ENCODE data around the gene SCN4B. TPM values are rescaled to one million over a fixed set of nuclear protein-coding genes. Genes with fewer than 3 reads are reported as not detected.

Gene SCN4B
- total RNA-seq, 4 donors from 2014 or later: 3.7 to 8.4 (median 4.4) TPM

DNA sequence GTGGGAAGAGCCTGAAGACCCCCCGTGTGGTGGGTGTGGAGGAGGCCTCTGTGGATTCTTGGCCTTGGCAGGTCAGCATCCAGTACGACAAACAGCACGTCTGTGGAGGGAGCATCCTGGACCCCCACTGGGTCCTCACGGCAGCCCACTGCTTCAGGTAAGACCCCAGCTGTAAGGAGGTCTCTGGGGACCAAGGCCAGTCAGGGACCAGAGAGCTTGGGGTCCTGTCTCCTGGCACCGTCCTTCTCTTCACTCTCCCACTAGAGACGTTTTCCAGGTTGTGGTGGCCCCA lies 40.9 kb downstream of the SCN4B start:
- Histone ChIP-seq H3K4me1 (peaks cover 0 to 12% (median 4%) of the 10 kb centered on the region in 4 donors), H3K27ac (replicated peaks in 1 of 4) (no peak overlapping the region), H3K4me3 (no peak overlapping the region), H3K36me3 (no peaks in the 10 kb centered on the region), H3K27me3 (peaks cover 0 to 6% (median 0%) of the 10 kb centered on the region in 4 donors), H3K9me3 (no peaks in the 10 kb centered on the region)
- intact Hi-C loops (cut with DNase I): no loop called here
- WGBS: 87% methylated on average over 5 of the region's 6 CpGs
- DNase-seq (ENCODE audit: extremely low spot score): no peak
- TF ChIP-seq POLR2A (IDR thresholded peaks at IDR 0.05; ENCODE audit: low read depth) (no peak), POLR2AphosphoS5 (IDR thresholded peaks at IDR 0.05) (no peak), EP300 (IDR thresholded peaks at IDR 0.05) (no peak)

DNA sequence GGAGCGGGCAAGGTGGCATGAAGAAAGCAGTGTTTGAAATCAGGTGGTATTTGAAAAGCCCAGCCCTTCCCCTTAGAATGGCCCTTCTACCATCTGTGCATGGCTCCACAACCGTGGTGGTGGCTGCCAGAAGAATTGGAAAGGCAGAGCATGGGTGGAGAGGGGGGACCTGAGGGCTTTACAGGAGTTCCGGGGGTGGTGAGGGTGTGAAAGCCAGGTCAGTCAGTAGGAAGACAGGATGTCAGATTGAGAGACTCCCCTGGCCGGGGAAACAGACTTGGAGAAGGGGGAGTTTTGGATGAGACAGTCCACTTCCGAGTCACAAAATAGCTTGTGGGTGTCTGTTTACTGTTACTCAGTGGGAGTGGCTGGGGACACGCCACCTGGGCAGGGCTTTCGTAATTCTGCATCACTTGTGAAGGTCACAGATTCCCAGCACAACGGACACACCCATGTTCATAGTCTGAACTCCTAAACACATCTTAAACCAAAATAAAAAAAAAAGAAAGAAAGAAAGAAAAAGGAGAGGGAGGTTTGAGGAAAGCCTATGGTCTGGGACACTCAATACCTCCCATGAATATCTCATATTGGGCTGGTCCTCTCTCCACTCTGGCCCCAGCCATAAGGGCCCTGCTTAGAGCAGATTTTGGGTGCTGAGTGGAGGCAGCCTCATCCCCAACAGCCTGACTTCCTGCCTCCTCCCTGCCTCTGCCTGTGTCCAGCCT lies 41.4 kb downstream of the SCN4B start:
- no peak overlapping the region for H3K27ac ChIP-seq (replicated peaks in 1 of 4)
- H3K27me3 ChIP-seq: peaks cover 0 to 6% (median 0%) of the 10 kb centered on the region in 4 donors
- intact Hi-C loops (cut with DNase I): no loop called here
- TF ChIP-seq POLR2A (IDR thresholded peaks at IDR 0.05; ENCODE audit: low read depth) (no peak), EP300 (IDR thresholded peaks at IDR 0.05) (no peak), POLR2AphosphoS5 (IDR thresholded peaks at IDR 0.05) (no peak)
- TF ChIP-seq, protein P1, sequence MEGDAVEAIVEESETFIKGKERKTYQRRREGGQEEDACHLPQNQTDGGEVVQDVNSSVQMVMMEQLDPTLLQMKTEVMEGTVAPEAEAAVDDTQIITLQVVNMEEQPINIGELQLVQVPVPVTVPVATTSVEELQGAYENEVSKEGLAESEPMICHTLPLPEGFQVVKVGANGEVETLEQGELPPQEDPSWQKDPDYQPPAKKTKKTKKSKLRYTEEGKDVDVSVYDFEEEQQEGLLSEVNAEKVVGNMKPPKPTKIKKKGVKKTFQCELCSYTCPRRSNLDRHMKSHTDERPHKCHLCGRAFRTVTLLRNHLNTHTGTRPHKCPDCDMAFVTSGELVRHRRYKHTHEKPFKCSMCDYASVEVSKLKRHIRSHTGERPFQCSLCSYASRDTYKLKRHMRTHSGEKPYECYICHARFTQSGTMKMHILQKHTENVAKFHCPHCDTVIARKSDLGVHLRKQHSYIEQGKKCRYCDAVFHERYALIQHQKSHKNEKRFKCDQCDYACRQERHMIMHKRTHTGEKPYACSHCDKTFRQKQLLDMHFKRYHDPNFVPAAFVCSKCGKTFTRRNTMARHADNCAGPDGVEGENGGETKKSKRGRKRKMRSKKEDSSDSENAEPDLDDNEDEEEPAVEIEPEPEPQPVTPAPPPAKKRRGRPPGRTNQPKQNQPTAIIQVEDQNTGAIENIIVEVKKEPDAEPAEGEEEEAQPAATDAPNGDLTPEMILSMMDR (IDR thresholded peaks at IDR 0.05): no peak
- no peak for DNase-seq (ENCODE audit: extremely low spot score)
- H3K9me3 ChIP-seq: no peaks in the 10 kb centered on the region
- 65% methylated on average over 8 of the region's 8 CpGs for WGBS
- no peak overlapping the region for H3K4me3 ChIP-seq
- peaks cover 0 to 12% (median 4%) of the 10 kb centered on the region in 4 donors for H3K4me1 ChIP-seq
- H3K36me3 ChIP-seq: no peaks in the 10 kb centered on the region

DNA sequence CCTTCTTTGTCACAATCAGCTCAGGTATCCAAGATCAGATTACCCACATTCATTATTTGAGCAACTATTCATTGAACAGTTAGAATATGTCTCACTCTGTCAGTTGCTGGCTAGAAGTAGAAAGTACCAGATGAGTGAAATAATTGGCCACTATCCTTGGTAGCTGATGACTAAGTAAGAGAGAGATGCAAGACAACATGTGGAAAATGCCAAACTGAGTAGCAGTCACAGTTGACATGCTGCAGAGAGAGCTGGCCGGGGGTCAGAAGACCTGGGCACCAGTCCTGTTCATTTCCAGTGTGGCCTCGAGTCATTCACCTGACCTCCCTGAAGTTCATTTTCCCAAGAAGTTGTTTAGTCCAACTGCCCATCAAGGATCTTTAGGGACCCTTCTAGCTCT lies 43.4 kb downstream of the SCN4B start:
- Histone ChIP-seq H3K9me3 (no peaks in the 10 kb centered on the region), H3K4me3 (no peak overlapping the region), H3K4me1 (peaks cover 0 to 12% (median 4%) of the 10 kb centered on the region in 4 donors), H3K27me3 (peaks cover 0 to 6% (median 0%) of the 10 kb centered on the region in 4 donors), H3K27ac (replicated peaks in 1 of 4) (no peak overlapping the region), H3K36me3 (no peaks in the 10 kb centered on the region)
- no peak for DNase-seq (ENCODE audit: extremely low spot score)
- WGBS: 39% methylated on average over 2 of the region's 2 CpGs
- intact Hi-C loops (cut with DNase I): no loop called here
- peak in 1 of 2 donors; percentile 12 for TF ChIP-seq POLR2AphosphoS5 (IDR thresholded peaks at IDR 0.05)
- no peak for TF ChIP-seq POLR2A (IDR thresholded peaks at IDR 0.05; ENCODE audit: low read depth)

DNA sequence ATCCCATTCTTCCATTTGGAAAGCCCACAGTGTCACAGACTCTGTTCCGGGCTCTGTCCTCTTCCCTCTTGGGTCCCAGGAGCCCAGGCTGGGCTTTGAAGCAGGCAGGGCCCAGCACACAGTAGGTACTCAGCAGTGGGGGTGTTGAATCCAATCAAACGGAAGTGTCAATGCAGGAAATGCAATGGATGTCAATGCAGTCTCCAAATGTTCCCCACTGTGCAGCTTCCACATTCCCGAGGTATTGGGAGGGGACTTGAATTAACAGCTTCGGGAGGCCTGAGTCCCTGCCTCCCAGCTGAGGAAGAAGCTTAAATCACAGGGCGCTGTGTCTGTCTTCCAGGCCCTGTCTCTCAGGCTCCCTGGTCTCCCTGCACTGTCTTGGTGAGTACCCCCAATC lies 44.1 kb downstream of the SCN4B start:
- Histone ChIP-seq H3K4me3 (no peak overlapping the region), H3K27ac (replicated peaks in 1 of 4) (no peak overlapping the region), H3K36me3 (no peaks in the 10 kb centered on the region), H3K27me3 (peaks cover 0 to 6% (median 0%) of the 10 kb centered on the region in 4 donors), H3K9me3 (no peaks in the 10 kb centered on the region), H3K4me1 (peaks cover 0 to 12% (median 4%) of the 10 kb centered on the region in 4 donors)
- no peak for DNase-seq (ENCODE audit: extremely low spot score)
- TF ChIP-seq, protein P1 (IDR thresholded peaks at IDR 0.05): no peak
- TF ChIP-seq EP300 (IDR thresholded peaks at IDR 0.05) (no peak), POLR2A (IDR thresholded peaks at IDR 0.05; ENCODE audit: low read depth) (no peak), POLR2AphosphoS5 (IDR thresholded peaks at IDR 0.05) (no peak)
- 75% methylated on average over 5 of the region's 5 CpGs for WGBS
- intact Hi-C loops (cut with DNase I): no loop called here

DNA sequence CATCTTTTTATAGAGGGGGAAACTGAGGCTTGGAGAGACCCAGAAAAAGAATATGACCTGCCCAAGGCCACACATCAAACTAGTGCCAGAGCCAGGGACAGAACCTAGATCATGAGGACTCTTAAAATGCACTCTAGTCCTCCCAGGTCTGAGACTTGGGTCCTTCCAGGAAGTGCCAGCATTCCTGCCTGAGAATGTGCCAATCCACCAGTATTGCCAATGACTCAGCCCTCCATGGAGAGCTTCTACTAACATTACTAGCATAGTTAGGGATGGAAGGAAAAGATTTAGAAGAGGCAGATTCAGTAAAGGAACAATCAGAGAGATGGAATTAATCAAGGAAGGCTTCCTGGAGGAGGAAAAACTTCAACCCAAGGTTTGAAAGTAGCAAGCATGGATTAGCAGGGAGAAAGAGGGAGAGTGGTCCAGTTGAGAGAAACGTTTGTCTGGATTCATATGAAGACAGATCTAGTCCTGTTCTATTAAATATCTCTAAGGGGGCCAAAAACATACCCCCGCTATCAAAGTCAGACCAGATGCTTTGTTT lies 45.8 kb downstream of the SCN4B start:
- intact Hi-C loops (cut with DNase I): no loop called here
- Histone ChIP-seq H3K36me3 (no peaks in the 10 kb centered on the region), H3K27ac (replicated peaks in 1 of 4) (no peak overlapping the region), H3K27me3 (peaks cover 0 to 5% (median 0%) of the 10 kb centered on the region in 4 donors), H3K4me1 (peaks cover 0 to 12% (median 4%) of the 10 kb centered on the region in 4 donors), H3K9me3 (no peaks in the 10 kb centered on the region), H3K4me3 (no peak overlapping the region)
- no peak for DNase-seq (ENCODE audit: extremely low spot score)
- TF ChIP-seq EP300 (IDR thresholded peaks at IDR 0.05) (no peak), POLR2AphosphoS5 (IDR thresholded peaks at IDR 0.05) (no peak), POLR2A (IDR thresholded peaks at IDR 0.05; ENCODE audit: low read depth) (no peak)
- TF ChIP-seq, protein P1 (IDR thresholded peaks at IDR 0.05): no peak
- WGBS: 94% methylated on average over 2 of the region's 2 CpGs

All from esophagus muscularis mucosa (tissue), 4 donors.